ENCODE measurements around the gene WDFY2.

GRCh38 chr13:51733374-51734298 is 149.4 kb downstream of the WDFY2 start:
- TF ChIP-seq CTCF (IDR thresholded peaks at IDR 0.05; ENCODE audit: low read depth, low read length, missing input control) = peak; percentile 3
- TF ChIP-seq EGR1 (IDR thresholded peaks at IDR 0.05; ENCODE audit: low read depth in 2 of 2) = no peak
- TF ChIP-seq MAX (IDR thresholded peaks at IDR 0.05) = no peak
- no peak for TF ChIP-seq RXRA (IDR thresholded peaks at IDR 0.05)
- no peak for TF ChIP-seq HNF4A (conservative IDR thresholded peaks at IDR 0.05)
- TF ChIP-seq TAF1 (conservative IDR thresholded peaks at IDR 0.05) = no peak
- TF ChIP-seq ATF3 (IDR thresholded peaks at IDR 0.05) = no peak
- no peak for TF ChIP-seq ZBTB33 (IDR thresholded peaks at IDR 0.05)
- peak; percentile 14 to 21 for TF ChIP-seq RAD21 (IDR thresholded peaks at IDR 0.05)
- TF ChIP-seq SP1 (IDR thresholded peaks at IDR 0.05) = no peak
- no peak for TF ChIP-seq HNF4G (IDR thresholded peaks at IDR 0.05)
- no peak for TF ChIP-seq NR2F2 (IDR thresholded peaks at IDR 0.05)
- TF ChIP-seq YY1 (IDR thresholded peaks at IDR 0.05) = no peak
